GM12873 (cell line): ENCODE data around the gene TENM3.

ENCODE experiments used
- TF ChIP-seq, protein P1 (sequence below): IDR thresholded peaks from 2 replicates; pipeline ENCODE4 v1.5.1; 2012; ENCODE audit warnings: low read depth, mild to moderate bottlenecking, moderate library complexity, low read length, control low read depth; ENCODE audit not compliant: insufficient read depth; ENCODE audit errors: missing control alignments

TENM3 gene

DNA sequence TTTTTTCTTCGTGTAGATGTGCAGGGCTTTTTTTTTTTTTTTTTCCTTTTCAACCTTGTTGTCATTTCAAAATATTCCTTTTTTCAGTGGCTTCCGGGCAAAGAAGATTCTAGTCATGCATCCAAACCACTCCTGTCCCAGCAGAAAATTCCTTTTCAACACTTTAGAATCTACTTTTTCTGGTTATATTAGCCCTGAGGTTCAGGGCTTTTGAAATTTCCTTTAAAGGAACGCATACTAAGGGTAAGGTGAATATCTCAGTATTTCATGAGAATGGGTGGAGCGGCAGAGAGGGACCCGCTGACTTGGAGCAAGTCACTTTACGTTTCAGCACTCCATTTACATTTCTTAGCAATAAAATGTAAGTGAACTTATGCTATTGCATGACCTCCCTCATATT is 15.6 kb upstream of the TENM3 start:
- TF ChIP-seq, protein P1, sequence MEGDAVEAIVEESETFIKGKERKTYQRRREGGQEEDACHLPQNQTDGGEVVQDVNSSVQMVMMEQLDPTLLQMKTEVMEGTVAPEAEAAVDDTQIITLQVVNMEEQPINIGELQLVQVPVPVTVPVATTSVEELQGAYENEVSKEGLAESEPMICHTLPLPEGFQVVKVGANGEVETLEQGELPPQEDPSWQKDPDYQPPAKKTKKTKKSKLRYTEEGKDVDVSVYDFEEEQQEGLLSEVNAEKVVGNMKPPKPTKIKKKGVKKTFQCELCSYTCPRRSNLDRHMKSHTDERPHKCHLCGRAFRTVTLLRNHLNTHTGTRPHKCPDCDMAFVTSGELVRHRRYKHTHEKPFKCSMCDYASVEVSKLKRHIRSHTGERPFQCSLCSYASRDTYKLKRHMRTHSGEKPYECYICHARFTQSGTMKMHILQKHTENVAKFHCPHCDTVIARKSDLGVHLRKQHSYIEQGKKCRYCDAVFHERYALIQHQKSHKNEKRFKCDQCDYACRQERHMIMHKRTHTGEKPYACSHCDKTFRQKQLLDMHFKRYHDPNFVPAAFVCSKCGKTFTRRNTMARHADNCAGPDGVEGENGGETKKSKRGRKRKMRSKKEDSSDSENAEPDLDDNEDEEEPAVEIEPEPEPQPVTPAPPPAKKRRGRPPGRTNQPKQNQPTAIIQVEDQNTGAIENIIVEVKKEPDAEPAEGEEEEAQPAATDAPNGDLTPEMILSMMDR = no peak

GRCh38 chr4:182228991-182229577 is 14.1 kb upstream of the TENM3 start:
- TF ChIP-seq, protein P1 = no peak

DNA sequence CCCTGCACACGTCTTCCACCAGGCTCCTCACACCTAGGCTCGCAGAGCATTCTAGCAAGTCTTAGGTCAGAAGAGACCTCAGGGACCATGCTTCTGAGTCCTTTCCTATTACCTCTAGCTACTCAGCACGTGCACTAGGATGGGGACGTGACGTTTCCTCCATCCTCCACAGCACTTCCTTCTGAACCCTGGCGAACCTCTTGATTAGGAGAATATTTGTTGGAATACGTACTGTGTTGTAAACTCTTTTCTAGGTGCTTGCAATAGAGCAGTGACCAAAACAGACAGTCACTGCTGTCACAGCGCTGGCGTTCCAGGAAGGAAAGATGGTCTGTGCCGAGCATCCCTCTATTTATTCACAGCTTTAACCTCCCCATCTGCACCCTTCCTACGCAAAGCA is 12.9 kb upstream of the TENM3 start:
- TF ChIP-seq, protein P1 = no peak

GRCh38 chr4:182231080-182231479 is 12.1 kb upstream of the TENM3 start:
- TF ChIP-seq, protein P1 = no peak

- TF ChIP-seq, protein P1 = no peak
These were observed 11.7 kb upstream of the TENM3 start for GRCh38 chr4:182231496-182231895.

DNA sequence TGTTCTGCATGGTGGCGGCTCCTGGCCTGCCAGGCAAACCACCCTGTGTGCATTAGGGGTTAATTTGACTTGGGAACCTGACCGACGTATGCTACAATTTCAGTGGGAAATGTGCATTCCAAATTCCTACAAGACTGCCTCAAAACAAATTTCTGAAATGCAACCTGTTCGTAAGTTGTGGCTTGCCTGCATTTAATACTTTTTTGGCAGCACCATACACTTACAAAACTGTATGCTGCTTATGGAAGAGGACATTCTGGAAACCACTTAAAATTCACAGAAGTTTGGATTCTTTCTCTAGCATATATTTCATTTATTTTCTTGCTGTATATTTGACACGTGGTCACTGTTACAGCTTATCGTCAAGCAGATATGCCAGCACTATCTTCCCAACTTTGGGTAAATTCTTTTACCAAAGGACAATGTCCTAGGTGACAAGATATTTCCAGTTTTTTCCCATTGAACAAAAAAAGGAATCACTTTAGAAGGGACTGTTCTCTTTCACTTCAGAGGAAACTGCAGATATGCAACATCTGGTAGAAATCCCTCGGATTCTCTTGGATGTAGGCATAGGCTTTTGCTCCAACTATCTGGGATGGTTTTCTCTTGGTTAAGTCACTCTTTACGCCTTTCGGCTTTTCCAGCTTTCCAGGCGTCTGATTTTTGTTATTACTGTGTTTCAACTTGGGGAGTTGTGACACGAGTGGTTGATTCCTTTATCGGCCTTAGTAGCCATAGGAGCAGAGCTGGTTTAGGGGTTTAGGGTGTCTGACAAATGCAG is 9.7 kb upstream of the TENM3 start:
- TF ChIP-seq, protein P1 = no peak

GRCh38 chr4:182235021-182235795 is 8.0 kb upstream of the TENM3 start:
- TF ChIP-seq, protein P1 = no peak
